HG02885 (cell line): Measurements from ENCODE around the gene MAP1A.
A peak's percentile ranks its signal among the peaks of the same experiment; 100 is the strongest.

Experiments
- ATAC-seq: cut with Tn5 transposase; IDR thresholded peaks from one replicate; pipeline ENCODE4 v1.9.1; 2021; ENCODE audit warnings: mild to moderate bottlenecking; ENCODE audit not compliant: unreplicated experiment, poor library complexity

The MAP1A gene

DNA sequence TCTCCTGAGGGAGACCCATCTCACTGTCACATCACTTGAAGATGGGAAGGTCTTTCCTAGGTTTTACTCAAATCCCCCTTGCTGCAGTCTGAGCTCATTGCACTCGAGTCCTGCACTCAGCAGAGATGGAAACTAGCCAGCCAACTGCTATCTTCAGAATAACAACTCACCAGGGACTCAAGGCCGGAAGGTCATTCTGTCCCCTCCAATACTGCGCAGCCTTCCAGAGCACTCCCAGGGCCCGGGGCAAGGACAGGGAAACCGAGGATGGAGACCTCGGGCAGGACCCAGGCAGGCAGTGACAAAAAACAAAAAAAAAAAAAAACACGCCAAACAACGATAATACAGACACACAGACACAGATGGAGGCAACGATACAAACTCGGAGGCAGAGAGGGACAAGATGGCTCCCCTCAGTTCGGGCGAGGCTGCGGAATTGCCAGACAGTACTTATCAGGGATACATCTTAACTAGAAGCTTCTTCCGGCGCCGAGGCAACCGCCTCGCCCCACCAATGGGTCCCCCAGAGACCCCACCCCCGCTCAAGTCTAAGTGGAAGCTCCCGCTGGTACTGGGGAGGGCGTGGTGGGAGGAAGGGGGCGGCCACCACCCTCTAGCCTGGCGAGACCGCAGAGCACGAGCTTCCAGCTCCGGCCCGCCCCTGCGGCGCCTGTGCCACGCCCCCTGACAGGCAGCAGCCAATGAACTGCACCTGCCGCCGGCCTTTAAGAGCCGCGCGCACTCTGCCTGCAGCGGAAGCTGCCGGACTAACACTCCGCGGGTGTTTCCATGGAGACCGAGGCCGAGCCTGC lies 7.0 kb upstream of the MAP1A start:
- peak; percentile 97 for ATAC-seq

DNA sequence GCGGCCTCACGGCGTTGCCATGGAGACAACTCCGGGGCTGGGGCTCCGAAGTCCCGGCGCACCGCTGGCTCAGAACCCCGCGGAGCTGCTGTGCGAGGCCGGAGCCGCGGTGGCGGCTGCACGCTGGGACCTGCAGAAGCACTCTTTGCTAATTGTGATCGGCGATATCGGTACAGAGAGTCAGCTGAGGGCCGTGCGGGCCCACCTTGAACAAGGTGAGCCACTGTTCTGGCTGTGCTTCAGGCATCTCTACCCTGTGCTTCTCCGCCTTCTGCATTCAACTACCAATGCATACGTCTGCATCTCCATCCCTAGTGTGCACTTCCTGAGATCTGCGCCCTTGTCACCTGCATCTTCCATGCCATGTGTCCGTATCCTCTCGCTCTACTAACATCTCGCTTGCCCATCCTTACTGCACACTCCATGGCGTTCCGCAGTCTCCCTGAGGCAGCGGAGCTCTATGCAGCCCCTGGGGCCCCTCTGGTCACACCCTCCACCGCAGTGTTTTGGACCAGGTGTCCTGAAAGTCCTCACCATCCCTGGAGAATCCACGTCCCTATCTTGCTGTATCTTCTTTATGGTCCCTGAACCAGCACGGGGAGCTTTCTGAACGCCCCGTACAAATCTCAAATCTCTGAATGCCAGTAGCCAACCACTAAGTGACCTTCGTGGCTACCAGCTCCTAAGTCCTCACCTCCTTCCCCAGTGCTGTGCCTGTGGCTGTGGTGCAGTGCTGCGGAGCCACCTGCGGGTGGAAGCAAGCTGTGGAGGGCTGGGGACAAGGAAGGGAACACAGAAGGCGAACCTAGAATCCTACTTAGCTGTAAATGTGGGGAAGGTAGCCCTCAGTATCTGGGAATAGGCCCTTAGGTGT lies 6.2 kb upstream of the MAP1A start:
- ATAC-seq = no peak

DNA sequence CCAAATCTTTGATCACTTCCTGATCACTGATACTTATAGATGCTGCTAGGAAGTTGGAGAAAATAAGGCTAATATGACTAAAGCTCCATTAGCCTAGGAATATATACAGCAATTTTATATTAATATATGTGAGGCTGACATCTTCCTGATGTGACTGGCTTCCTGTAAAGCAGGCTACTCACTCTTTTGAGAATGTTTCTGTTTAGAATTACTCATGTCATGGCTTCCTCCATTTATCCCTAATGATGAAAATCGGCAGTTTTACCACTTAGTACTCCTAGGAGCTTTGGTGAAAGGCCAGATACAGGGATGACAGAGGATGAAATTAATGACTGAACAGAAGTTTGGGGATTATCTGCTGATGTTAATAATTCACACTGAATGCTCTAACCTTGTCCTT lies 3.9 kb upstream of the MAP1A start:
- no peak for ATAC-seq

DNA sequence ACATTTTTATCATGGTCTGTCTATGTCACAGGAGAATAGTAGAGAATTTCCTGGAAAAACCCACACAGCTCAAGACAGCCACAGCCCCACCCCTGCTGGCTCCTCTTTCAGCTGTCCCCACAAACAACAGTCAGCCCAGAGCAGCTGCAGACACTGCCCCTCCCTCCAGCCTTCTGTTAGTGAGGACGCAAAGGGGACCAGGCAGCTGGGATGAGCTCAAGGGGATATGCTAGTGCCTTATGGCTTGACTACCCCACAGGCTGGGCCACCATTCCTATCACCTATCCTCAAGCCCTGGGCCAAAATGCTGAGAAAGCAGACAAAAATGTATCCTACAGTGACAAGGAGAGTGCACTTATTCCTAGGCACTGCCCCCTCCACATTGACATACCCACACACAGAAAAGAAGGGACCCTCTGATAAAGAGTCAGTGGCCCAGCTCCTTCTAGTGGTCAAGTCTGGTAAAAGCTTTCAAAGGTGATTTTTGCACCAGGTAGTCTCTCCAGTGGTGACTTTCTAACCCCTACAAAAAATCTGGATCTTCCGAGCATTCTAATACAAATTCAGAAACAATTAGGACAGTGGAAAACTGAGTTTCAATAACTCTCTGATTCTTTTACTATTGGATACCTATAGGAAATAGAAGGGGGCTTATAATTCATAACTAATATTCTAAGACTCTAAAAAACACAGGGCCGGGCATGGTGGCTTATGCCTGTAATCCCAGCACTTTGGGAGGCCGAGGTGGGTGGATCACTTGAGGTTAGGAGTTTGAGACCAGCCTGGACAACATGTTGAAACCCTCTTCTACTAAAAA lies 3.0 kb upstream of the MAP1A start:
- ATAC-seq = no peak

DNA sequence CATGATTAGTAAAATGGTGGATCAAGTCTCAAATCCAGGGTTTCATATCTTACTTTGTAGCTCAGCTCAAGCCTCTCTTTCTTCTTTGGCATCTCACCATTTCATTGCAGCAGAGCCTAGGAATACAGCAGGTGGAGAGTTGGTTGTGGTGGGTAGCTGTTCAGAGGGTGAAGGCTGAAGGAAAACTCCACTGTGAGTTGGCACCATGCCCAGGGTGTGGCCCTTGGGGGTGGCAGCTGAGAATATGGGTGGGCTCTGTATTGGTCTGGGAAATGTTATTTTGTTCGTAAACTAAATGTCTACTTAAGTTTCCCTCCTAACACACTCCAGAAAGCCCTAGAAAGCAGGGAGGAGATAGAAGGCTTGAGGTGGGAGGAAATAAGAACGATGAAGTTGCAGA lies 1.7 kb upstream of the MAP1A start:
- ATAC-seq = no peak

DNA sequence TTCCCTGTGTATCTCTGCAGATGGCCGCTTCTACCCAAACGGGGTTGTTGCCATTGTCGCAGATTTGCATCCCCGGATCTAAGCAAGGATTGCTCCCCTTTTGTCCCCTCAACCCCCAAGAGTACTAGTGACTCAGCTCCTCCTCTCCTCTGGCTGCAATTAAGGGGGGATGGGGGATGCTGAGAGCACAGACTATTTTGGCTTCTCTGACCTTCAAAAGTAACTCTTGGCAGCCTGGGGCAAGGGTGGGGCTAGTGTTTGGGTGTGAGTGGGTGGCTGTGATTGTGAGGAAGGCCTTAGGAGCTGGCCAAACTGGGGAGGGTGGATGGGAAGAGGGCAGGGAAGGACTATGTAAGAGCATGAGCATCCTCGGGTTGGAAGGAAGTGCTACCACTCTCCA lies 1.2 kb upstream of the MAP1A start:
- ATAC-seq = no peak

DNA sequence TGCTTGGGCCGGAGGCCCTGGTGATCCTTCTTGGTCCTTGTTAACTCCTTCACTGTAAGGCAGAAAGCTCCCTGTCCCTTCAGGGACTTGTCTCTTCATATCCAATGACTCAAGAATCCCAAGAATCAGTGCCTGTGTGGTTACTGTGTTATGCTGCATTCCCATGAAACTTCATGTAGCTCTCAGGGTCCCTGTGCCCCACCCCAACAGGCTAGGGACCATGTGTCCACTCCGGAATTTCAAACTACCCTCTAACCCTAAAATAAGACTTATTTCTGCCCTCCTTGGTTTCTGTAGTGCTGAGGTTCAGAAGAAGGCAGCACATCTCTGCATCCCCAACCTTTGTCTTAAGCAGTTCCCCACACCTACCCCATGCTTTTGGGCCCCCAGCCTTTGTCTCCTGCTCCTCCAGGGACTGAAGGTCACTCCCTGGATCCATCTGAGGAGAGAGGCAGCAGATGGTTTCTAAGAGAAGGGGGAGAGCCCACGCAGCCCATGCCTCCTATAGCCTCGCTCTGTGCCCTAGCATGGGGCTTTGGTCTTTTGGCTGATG lies 531 bp upstream of the MAP1A start:
- no peak for ATAC-seq

DNA sequence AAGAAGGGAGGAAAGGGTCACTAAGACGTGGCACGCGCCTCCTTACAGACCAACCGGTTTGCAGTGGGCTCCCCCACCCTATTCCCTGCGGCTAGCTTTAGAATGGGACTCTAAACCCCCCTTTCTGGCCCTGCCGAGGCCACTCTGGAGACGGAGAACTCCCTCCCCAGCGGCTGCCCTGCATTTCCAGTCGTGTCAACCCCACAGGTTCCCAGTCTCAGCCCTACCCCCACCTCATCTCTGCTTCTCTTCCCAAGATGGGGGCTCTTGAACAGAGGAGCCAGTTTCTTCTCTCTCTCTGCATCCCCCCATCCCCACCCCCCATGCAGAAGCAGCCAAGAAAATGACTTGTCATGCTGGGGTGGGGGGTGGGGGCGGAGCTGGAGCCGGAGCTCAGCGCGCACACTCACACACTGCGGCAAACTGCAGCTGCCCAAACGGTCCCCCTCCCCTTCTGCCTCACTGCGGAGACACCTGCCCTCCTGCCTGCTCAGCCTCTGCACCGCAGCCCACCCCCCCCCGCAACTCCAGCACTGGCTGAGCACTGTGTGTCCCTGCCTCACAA lies 871 bp downstream of the MAP1A start:
- no peak for ATAC-seq

DNA sequence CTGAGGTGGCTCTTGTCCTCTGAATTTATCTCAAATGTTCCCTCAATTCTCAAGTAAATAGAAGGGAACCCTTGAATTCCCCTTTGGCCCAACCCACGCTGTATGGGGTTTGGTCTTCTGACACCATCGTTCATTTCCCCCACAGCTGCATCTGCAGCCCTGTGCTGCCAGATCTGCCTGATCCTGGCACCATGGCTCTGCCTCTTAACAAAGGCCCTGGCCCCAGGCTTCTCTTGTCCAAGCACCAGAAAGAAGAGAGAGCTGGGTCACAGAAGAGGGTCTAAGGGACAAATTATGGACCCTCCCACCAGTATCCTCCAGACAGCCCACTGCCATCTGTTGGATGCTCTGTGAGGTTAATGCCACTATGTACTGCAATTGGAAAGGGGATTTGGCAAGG lies 1.8 kb downstream of the MAP1A start:
- no peak for ATAC-seq

DNA sequence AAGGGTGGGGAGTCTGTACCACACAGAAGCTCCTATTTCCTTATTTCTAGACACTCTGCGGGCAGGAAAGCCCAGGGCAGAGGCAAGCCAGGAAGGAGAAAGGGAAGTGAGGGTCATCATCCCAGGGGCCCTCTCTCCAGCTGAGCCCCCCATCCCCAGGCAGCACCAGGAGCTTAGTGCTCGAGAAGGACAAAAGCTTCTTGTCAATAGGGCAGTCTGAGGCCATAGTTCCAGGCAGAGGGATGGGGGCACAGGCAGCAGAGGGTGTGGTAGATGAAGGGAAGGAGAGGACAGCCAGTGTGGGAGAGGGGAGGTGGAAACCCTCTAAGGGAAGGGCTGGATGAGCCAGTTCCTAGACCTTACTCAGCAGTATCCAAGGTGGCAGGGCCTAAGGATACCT lies 2.7 kb downstream of the MAP1A start:
- no peak for ATAC-seq

DNA sequence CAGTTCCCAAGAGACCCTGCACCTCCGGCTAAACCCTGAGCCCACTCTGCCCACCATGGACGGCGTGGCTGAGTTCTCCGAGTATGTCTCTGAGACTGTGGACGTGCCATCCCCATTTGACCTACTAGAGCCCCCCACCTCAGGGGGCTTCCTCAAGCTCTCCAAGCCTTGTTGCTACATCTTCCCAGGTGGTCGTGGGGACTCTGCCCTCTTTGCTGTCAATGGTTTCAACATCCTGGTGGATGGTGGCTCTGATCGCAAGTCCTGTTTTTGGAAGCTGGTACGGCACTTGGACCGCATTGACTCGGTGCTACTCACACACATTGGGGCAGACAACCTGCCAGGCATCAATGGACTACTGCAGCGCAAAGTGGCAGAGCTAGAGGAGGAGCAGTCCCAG lies 4.0 kb downstream of the MAP1A start:
- ATAC-seq = no peak

DNA sequence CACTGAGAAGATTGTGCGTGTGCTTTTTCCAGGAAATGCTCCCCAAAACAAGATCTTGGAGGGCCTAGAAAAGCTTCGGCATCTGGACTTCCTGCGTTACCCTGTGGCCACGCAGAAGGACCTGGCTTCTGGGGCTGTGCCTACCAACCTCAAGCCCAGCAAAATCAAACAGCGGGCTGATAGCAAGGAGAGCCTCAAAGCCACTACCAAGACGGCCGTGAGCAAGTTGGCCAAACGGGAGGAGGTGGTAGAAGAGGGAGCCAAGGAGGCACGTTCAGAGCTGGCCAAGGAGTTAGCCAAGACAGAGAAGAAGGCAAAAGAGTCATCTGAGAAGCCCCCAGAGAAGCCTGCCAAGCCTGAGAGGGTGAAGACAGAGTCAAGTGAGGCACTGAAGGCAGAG lies 4.8 kb downstream of the MAP1A start:
- ATAC-seq = no peak

DNA sequence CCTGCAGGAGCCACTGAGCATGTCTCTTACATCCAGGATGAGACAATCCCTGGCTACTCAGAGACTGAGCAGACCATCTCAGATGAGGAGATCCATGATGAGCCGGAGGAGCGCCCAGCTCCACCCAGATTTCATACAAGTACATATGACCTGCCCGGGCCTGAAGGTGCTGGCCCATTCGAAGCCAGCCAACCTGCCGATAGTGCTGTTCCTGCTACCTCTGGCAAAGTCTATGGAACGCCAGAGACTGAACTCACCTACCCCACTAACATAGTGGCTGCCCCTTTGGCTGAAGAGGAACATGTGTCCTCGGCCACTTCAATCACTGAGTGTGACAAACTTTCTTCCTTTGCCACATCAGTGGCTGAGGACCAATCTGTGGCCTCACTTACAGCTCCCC lies 6.2 kb downstream of the MAP1A start:
- ATAC-seq = no peak

DNA sequence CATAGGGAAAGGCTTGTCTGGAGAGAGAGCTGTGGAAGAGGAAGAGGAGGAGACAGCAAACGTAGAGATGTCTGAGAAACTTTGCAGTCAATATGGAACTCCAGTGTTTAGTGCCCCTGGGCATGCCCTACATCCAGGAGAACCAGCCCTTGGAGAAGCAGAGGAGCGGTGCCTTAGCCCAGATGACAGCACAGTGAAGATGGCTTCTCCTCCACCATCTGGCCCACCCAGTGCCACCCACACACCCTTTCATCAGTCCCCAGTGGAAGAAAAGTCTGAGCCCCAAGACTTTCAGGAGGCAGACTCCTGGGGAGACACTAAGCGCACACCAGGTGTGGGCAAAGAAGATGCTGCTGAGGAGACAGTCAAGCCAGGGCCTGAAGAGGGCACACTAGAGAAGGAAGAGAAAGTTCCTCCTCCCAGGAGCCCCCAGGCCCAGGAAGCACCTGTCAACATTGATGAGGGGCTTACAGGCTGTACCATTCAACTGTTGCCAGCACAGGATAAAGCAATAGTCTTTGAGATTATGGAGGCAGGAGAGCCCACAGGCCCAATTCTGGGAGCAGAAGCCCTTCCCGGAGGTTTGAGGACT lies 6.9 kb downstream of the MAP1A start:
- ATAC-seq = no peak

DNA sequence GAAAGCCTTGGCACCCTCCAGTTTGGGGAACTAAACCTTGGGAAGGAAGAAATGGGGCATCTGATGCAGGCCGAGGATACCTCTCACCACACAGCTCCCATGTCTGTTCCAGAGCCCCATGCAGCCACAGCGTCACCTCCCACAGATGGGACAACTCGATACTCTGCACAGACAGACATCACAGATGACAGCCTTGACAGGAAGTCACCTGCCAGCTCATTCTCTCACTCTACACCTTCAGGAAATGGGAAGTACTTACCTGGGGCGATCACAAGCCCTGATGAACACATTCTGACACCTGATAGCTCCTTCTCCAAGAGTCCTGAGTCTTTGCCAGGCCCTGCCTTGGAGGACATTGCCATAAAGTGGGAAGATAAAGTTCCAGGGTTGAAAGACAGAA lies 7.7 kb downstream of the MAP1A start:
- no peak for ATAC-seq

DNA sequence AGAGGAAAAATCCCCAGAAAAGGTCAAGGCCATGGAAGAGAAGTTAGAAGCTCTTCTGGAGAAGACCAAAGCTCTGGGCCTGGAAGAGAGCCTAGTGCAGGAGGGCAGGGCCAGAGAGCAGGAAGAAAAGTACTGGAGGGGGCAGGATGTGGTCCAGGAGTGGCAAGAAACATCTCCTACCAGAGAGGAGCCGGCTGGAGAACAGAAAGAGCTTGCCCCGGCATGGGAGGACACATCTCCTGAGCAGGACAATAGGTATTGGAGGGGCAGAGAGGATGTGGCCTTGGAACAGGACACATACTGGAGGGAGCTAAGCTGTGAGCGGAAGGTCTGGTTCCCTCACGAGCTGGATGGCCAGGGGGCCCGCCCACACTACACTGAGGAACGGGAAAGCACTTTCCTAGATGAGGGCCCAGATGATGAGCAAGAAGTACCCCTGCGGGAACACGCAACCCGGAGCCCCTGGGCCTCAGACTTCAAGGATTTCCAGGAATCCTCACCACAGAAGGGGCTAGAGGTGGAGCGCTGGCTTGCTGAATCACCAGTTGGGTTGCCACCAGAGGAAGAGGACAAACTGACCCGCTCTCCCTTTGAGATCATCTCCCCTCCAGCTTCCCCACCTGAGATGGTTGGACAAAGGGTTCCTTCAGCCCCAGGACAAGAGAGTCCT lies 9.0 kb downstream of the MAP1A start:
- no peak for ATAC-seq

DNA sequence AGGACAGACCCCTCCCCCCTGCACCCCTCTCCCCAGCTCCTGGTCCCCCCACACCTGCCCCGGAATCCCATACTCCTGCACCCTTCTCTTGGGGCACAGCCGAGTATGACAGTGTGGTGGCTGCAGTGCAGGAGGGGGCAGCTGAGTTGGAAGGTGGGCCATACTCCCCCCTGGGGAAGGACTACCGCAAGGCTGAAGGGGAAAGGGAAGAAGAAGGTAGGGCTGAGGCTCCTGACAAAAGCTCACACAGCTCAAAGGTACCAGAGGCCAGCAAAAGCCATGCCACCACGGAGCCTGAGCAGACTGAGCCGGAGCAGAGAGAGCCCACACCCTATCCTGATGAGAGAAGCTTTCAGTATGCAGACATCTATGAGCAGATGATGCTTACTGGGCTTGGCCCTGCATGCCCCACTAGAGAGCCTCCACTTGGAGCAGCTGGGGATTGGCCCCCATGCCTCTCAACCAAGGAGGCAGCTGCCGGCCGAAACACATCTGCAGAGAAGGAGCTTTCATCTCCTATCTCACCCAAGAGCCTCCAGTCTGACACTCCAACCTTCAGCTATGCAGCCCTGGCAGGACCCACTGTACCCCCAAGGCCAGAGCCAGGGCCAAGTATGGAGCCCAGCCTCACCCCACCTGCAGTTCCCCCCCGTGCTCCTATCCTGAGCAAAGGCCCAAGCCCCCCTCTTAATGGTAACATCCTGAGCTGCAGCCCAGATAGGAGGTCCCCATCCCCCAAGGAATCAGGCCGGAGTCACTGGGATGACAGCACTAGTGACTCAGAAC lies 9.8 kb downstream of the MAP1A start:
- ATAC-seq = no peak

DNA sequence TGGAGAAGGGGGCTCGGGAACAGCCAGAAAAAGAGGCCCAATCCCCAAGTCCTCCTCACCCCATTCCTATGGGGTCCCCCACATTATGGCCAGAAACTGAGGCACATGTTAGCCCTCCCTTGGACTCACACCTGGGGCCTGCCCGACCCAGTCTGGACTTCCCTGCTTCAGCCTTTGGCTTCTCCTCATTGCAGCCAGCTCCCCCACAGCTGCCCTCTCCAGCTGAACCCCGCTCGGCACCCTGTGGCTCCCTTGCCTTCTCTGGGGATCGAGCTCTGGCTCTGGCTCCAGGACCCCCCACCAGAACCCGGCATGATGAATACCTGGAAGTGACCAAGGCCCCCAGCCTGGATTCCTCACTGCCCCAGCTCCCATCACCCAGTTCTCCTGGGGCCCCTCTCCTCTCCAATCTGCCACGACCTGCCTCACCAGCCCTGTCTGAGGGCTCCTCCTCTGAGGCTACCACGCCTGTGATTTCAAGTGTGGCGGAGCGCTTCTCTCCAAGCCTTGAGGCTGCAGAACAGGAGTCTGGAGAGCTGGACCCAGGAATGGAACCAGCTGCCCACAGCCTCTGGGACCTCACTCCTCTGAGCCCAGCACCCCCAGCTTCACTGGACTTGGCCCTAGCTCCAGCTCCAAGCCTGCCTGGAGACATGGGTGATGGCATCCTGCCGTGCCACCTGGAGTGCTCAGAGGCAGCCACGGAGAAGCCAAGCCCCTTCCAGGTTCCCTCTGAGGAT lies 10.6 kb downstream of the MAP1A start:
- ATAC-seq = no peak
